ENCODE data around the gene CACNA2D3. TPM values are rescaled to one million over a fixed set of nuclear protein-coding genes. Genes with fewer than 3 reads are reported as not detected.

CACNA2D3 gene
- total RNA-seq, 4 donors from 2014 or later, result 0.27 to 1.5 (median 0.79) TPM

- TF ChIP-seq CTCF (IDR thresholded peaks at IDR 0.05) (no peak), POLR2A (IDR thresholded peaks at IDR 0.05) (no peak)
- H3K4me3 ChIP-seq (ENCODE audit: low read depth, poor library complexity, severe bottlenecking), result no peak overlapping the region
- no peak for DNase-seq (ENCODE audit: low spot score in 2 of 2)
- intact Hi-C loops (cut with DNase I; ENCODE audit: low total_unique reads), result no loop called here
- WGBS, 2 donors, result 51 to 55% methylated on average over 7 of the region's 7 CpGs
Observed at GRCh38 chr3:54257125-54257720, 134.9 kb downstream of the CACNA2D3 start.

GRCh38 chr3:54259636-54260035, 137.3 kb downstream of the CACNA2D3 start:
- intact Hi-C loops (cut with DNase I; ENCODE audit: low total_unique reads), result no loop called here
- 55 to 73% methylated on average over 2 of the region's 2 CpGs for WGBS, 2 donors
- DNase-seq (ENCODE audit: low spot score in 2 of 2), result no peak
- TF ChIP-seq CTCF (IDR thresholded peaks at IDR 0.05), result no peak
- no peak for TF ChIP-seq POLR2A (IDR thresholded peaks at IDR 0.05)
- H3K4me3 ChIP-seq (ENCODE audit: low read depth, poor library complexity, severe bottlenecking), result no peak overlapping the region

GRCh38 chr3:54261141-54261540, 138.8 kb downstream of the CACNA2D3 start:
- no peak for DNase-seq (ENCODE audit: low spot score in 2 of 2)
- H3K4me3 ChIP-seq (ENCODE audit: low read depth, poor library complexity, severe bottlenecking), result no peak overlapping the region
- WGBS, 2 donors, result 44 to 66% methylated on average over 3 of the region's 3 CpGs
- no peak for TF ChIP-seq CTCF (IDR thresholded peaks at IDR 0.05)
- no peak for TF ChIP-seq POLR2A (IDR thresholded peaks at IDR 0.05)
- intact Hi-C loops (cut with DNase I; ENCODE audit: low total_unique reads), result no loop called here

GRCh38 chr3:54262541-54262940, 140.2 kb downstream of the CACNA2D3 start:
- no peak for DNase-seq (ENCODE audit: low spot score in 2 of 2)
- no peak overlapping the region for H3K4me3 ChIP-seq (ENCODE audit: low read depth, poor library complexity, severe bottlenecking)
- 64 to 79% methylated on average over 6 of the region's 6 CpGs for WGBS, 2 donors
- TF ChIP-seq CTCF (IDR thresholded peaks at IDR 0.05), result no peak
- no peak for TF ChIP-seq POLR2A (IDR thresholded peaks at IDR 0.05)
- intact Hi-C loops (cut with DNase I; ENCODE audit: low total_unique reads), result no loop called here

- no peak overlapping the region for H3K4me3 ChIP-seq (ENCODE audit: low read depth, poor library complexity, severe bottlenecking)
- DNase-seq (ENCODE audit: low spot score in 2 of 2), result no peak
- TF ChIP-seq CTCF (IDR thresholded peaks at IDR 0.05), result no peak
- no peak for TF ChIP-seq POLR2A (IDR thresholded peaks at IDR 0.05)
- intact Hi-C loops (cut with DNase I; ENCODE audit: low total_unique reads), result no loop called here
- 57 to 66% methylated on average over 1 of the region's 1 CpG for WGBS, 2 donors
Observed at GRCh38 chr3:54262946-54263345, 140.6 kb downstream of the CACNA2D3 start.

- TF ChIP-seq POLR2A (IDR thresholded peaks at IDR 0.05) (no peak), CTCF (IDR thresholded peaks at IDR 0.05) (no peak)
Observed at GRCh38 chr3:54264050-54264449, 141.7 kb downstream of the CACNA2D3 start.

More at GRCh38 chr3:54264050-54264449, 141.7 kb downstream of the CACNA2D3 start:
- 58 to 61% methylated on average over 4 of the region's 4 CpGs for WGBS, 2 donors
- intact Hi-C loops (cut with DNase I; ENCODE audit: low total_unique reads), result no loop called here
- no peak for DNase-seq (ENCODE audit: low spot score in 2 of 2)
- no peak overlapping the region for H3K4me3 ChIP-seq (ENCODE audit: low read depth, poor library complexity, severe bottlenecking)

Measured in lower leg skin (tissue), 4 donors.